Thyroid gland (tissue), 4 donors: ENCODE measurements around the gene FOXC2. TPM values are rescaled to one million over a fixed set of nuclear protein-coding genes. Genes with fewer than 3 reads are reported as not detected.

Source experiments
- DNase-seq, 2 donors: peaks; one replicate each; pipeline ENCODE4 v3.0.0-alpha.2; 2019
- H3K27ac ChIP-seq, 3 donors: fragments of 200-600 bp; sonication (generic); 1 replicate in 2 of 3; 2 replicates in 1 of 3; pipeline ENCODE4 v1.5.1; 2016 to 2019; ENCODE audit warnings: mild to moderate bottlenecking in 1 of 3, moderate library complexity in 1 of 3
- H3K27me3 ChIP-seq: fragments of 200-600 bp; sonication (generic); one replicate; pipeline ENCODE4 v1.5.1; 2019
- H3K36me3 ChIP-seq, 2 donors: fragments of 200-600 bp; sonication (generic); one replicate each; pipeline ENCODE4 v1.5.1; 2016 to 2019
- H3K4me1 ChIP-seq, 2 donors: fragments of 200-600 bp; sonication (generic); one replicate each; pipeline ENCODE4 v1.5.1; 2017 to 2019
- H3K4me3 ChIP-seq, 3 donors: fragments of 200-600 bp; sonication (generic); replicated peaks in 1 of 3; 1 replicate in 2 of 3; 2 replicates in 1 of 3; pipeline ENCODE4 v1.5.1; 2016; ENCODE audit warnings: mild to moderate bottlenecking in 1 of 3
- H3K9me3 ChIP-seq: fragments of 200-600 bp; sonication (generic); one replicate; pipeline ENCODE4 v1.5.1; 2017
- CTCF ChIP-seq, 6 experiments: fragments of 200-600 bp in 3 of 6; fragments of 450-650 bp in 3 of 6; sonication (generic) in 3 of 6; IDR thresholded peaks; one replicate each; pipeline ENCODE4 v1.5.1; 2016 to 2019; ENCODE audit warnings: antibody characterized with exemption in 6 of 6, mild to moderate bottlenecking in 2 of 6, inconsistent platforms in 1 of 6, moderate library complexity in 1 of 6
- POLR2A ChIP-seq, 2 donors: fragments of 450-650 bp; IDR thresholded peaks; one replicate each; pipeline ENCODE4 v1.6.1; 2017; ENCODE audit warnings: antibody characterized with exemption in 2 of 2, mild to moderate bottlenecking in 2 of 2, moderate library complexity in 1 of 2
- WGBS, 2 donors: methylation state at CpG; one replicate each; pipeline ENCODE4 v1.1.5; 2017; 5-methylcytosine and 5-hydroxymethylcytosine counted together
- intact Hi-C: fragments of 100-400 bp; cut with DNase I; formaldehyde crosslinking; loops from one replicate; pipeline ENCODE4 v1.15.1; 2023
- total RNA-seq, 4 donors: library from RNA; depleted of rRNA; stranded (reverse); fragments of >200 nt; gene quantifications; one replicate each; pipeline ENCODE4 v1.2.3, GENCODE V29; 2016

FOXC2 gene
- total RNA-seq, 4 donors from 2014 or later = 1.9 to 4.0 (median 2.1) TPM

- intact Hi-C loops = no loop called here
These were observed 16.8 kb upstream of the FOXC2 start for GRCh38 chr16:86549893-86550190.

GRCh38 chr16:86550281-86550680 is 16.3 kb upstream of the FOXC2 start:
- Histone ChIP-seq H3K4me1 (peaks cover 9 to 14% of the 10 kb centered on the region in 2 donors), H3K27me3 (no peaks in the 10 kb centered on the region), H3K27ac (no peak overlapping the region), H3K9me3 (no peaks in the 10 kb centered on the region), H3K36me3 (peaks cover 0 to 3% of the 10 kb centered on the region in 2 donors), H3K4me3 (no peak overlapping the region)
- no peak for DNase-seq
- 87 to 95% methylated on average over 4 to 5 of the region's 5 CpGs for WGBS, 2 donors
- TF ChIP-seq CTCF (IDR thresholded peaks at IDR 0.05) (no peak), POLR2A (IDR thresholded peaks at IDR 0.05) (no peak)
- intact Hi-C loops = no loop called here

More at GRCh38 chr16:86549893-86550190, 16.8 kb upstream of the FOXC2 start:
- TF ChIP-seq CTCF (IDR thresholded peaks at IDR 0.05) (no peak), POLR2A (IDR thresholded peaks at IDR 0.05) (no peak)
- Histone ChIP-seq H3K36me3 (peaks cover under 1 to 3% of the 10 kb centered on the region in 2 donors), H3K27ac (no peak overlapping the region), H3K27me3 (no peaks in the 10 kb centered on the region), H3K4me1 (peaks cover 9 to 13% of the 10 kb centered on the region in 2 donors), H3K9me3 (no peaks in the 10 kb centered on the region), H3K4me3 (no peak overlapping the region)
- DNase-seq = no peak
- 80 to 95% methylated on average over 2 to 7 of the region's 7 CpGs for WGBS, 2 donors

- no peak overlapping the region for H3K27ac ChIP-seq
- H3K4me1 ChIP-seq = peaks cover 0 to 14% of the 10 kb centered on the region in 2 donors
- no peak overlapping the region for H3K4me3 ChIP-seq
- intact Hi-C loops = no loop called here
- TF ChIP-seq POLR2A (IDR thresholded peaks at IDR 0.05) = no peak
- no peak for TF ChIP-seq CTCF (IDR thresholded peaks at IDR 0.05)
- H3K27me3 ChIP-seq = no peaks in the 10 kb centered on the region
- peaks cover 0 to 3% of the 10 kb centered on the region in 2 donors for H3K36me3 ChIP-seq
- 92 to 95% methylated on average over 6 to 10 of the region's 22 CpGs for WGBS, 2 donors
- no peaks in the 10 kb centered on the region for H3K9me3 ChIP-seq
- DNase-seq = no peak
These were observed 13.3 kb upstream of the FOXC2 start for GRCh38 chr16:86553356-86553755.

- H3K4me3 ChIP-seq = peak overlapping the region; percentile 55 to 99 (median 67)
- no peak for TF ChIP-seq POLR2A (IDR thresholded peaks at IDR 0.05)
- TF ChIP-seq CTCF (IDR thresholded peaks at IDR 0.05) = no peak
- no peaks in the 10 kb centered on the region for H3K9me3 ChIP-seq
- no peaks in the 10 kb centered on the region for H3K27me3 ChIP-seq
- peaks cover 0 to 2% of the 10 kb centered on the region in 2 donors for H3K36me3 ChIP-seq
- WGBS, 2 donors = 4 to 8% methylated on average over 10 of the region's 10 CpGs
- DNase-seq = no peak
- intact Hi-C loops = no loop called here
- H3K4me1 ChIP-seq = peaks cover 0 to 14% of the 10 kb centered on the region in 2 donors
- H3K27ac ChIP-seq = peak overlapping the region; percentile 69 to 87 (median 85)
These were observed 12.1 kb upstream of the FOXC2 start for GRCh38 chr16:86554599-86554916.

- WGBS, 2 donors = 3 to 7% methylated on average over 46 to 63 of the region's 70 CpGs
- peak within 1 kb of the TSS; percentile 55 to 99 (median 67) for H3K4me3 ChIP-seq
- peak within 1 kb of the TSS; percentile 69 to 87 (median 85) for H3K27ac ChIP-seq
- TF ChIP-seq CTCF (IDR thresholded peaks at IDR 0.05) (no peak), POLR2A (IDR thresholded peaks at IDR 0.05) (peak in 1 of 2 donors; percentile 67)
- peak; percentile 87 to 93 for DNase-seq
- no peaks in the 10 kb centered on the region for H3K27me3 ChIP-seq
- no peaks in the 10 kb centered on the region for H3K36me3 ChIP-seq
- intact Hi-C loops = no loop called here
- H3K4me1 ChIP-seq = peaks cover 0 to 14% of the 10 kb centered on the region in 2 donors
- H3K9me3 ChIP-seq = no peaks in the 10 kb centered on the region
These were observed 11.5 kb upstream of the FOXC2 start, which contains the start of gene MTHFSD for GRCh38 chr16:86554917-86555703. MTHFSD (minus strand) TSS chr16:86555235; CDS start chr16:86555184, 51 bp downstream.
